Central memory CD8-positive, alpha-beta T cell (primary cell): ENCODE measurements around the gene IGFL3.

ENCODE experiments used
- ATAC-seq: fragments of 150-1000 bp; cut with Tn5 transposase; replicated peaks from 2 replicates; pipeline ENCODE4 v1.10.0; 2022; ENCODE audit warnings: mild to moderate bottlenecking, moderate FRiP score, moderate number of reproducible peaks; ENCODE audit not compliant: poor library complexity, severe bottlenecking; ENCODE audit errors: extremely low read depth
- DNase-seq, 2 donors: peaks; one replicate each; pipeline ENCODE4 v3.0.0; 2021; ENCODE audit warnings: low spot score in 2 of 2
- H3K27ac Mint-ChIP-seq: one replicate; pipeline ENCODE4 v1.8.0; 2022; ENCODE audit warnings: low read depth, mild to moderate bottlenecking, moderate library complexity, mixed read lengths
- H3K27me3 Mint-ChIP-seq: one replicate; pipeline ENCODE4 v1.8.0; 2022; ENCODE audit warnings: mixed read lengths
- H3K36me3 Mint-ChIP-seq: one replicate; pipeline ENCODE4 v1.8.0; 2022; ENCODE audit warnings: mild to moderate bottlenecking, moderate library complexity, mixed read lengths; ENCODE audit not compliant: insufficient read depth
- H3K4me1 Mint-ChIP-seq: one replicate; pipeline ENCODE4 v1.8.0; 2022; ENCODE audit warnings: mixed read lengths
- H3K4me3 Mint-ChIP-seq: one replicate; pipeline ENCODE4 v1.8.0; 2022; ENCODE audit warnings: mild to moderate bottlenecking, moderate library complexity, mixed read lengths
- H3K9me3 Mint-ChIP-seq: one replicate; pipeline ENCODE4 v1.8.0; 2022; ENCODE audit warnings: mixed read lengths

IGFL3 gene

DNA sequence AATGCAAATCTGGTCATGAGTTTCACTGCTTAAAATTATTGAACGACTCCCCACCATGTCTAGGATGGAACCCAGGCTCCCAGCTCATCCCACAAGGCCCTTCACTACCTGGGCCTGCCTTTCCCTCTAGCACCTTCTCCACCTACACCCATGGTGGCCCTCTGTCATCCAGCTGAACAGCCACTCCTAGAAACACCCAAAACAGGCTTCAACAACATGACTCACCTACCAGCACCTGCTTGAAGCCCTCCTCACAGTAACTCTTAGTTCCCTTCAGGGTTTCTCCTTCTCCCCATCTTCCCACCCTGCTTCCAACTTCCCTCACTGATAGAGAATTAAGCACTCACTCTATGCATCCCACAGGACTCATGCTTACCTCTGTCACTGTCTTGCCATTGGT is 16.9 kb upstream of the IGFL3 start:
- Mint-ChIP-seq H3K4me3 (no peak overlapping the region), H3K27ac (no peak overlapping the region), H3K36me3 (no peaks in the 10 kb centered on the region), H3K4me1 (no peaks in the 10 kb centered on the region), H3K27me3 (peaks cover 74% of the 10 kb centered on the region), H3K9me3 (no peaks in the 10 kb centered on the region)
- ATAC-seq = no peak
- no peak for DNase-seq

- no peak overlapping the region for H3K4me3 Mint-ChIP-seq
- DNase-seq = no peak
- no peak overlapping the region for H3K27ac Mint-ChIP-seq
- H3K4me1 Mint-ChIP-seq = no peaks in the 10 kb centered on the region
- no peaks in the 10 kb centered on the region for H3K9me3 Mint-ChIP-seq
- peaks cover 78% of the 10 kb centered on the region for H3K27me3 Mint-ChIP-seq
- no peak for ATAC-seq
- H3K36me3 Mint-ChIP-seq = no peaks in the 10 kb centered on the region
These were observed 13.5 kb upstream of the IGFL3 start for GRCh38 chr19:46137915-46138473.

DNA sequence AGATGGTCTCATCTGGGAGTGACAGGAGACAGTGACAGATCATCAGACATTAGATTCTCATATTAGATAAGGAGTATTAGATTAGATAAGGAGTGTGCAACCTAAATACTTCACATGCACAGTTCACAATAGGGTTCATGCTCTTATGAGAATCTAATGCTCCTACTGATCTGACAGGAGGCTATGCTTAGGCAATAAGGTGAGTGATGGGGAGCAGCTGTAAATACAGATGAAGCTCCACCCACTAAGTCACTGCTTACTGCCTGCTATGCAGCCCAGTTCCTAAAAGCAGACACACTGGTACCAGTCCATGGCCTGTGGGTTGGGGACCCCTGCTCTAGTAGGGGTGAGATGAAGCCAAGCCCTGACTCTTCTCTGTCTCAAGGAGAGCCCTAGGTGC is 10.0 kb upstream of the IGFL3 start:
- Mint-ChIP-seq H3K36me3 (no peaks in the 10 kb centered on the region), H3K9me3 (no peaks in the 10 kb centered on the region), H3K27me3 (peaks cover 93% of the 10 kb centered on the region), H3K27ac (no peak overlapping the region), H3K4me3 (no peak overlapping the region), H3K4me1 (no peaks in the 10 kb centered on the region)
- no peak for ATAC-seq
- DNase-seq = no peak

- peaks cover 93% of the 10 kb centered on the region for H3K27me3 Mint-ChIP-seq
- no peaks in the 10 kb centered on the region for H3K9me3 Mint-ChIP-seq
- no peak overlapping the region for H3K27ac Mint-ChIP-seq
- no peak for DNase-seq
- ATAC-seq = no peak
- no peaks in the 10 kb centered on the region for H3K4me1 Mint-ChIP-seq
- H3K36me3 Mint-ChIP-seq = no peaks in the 10 kb centered on the region
- no peak overlapping the region for H3K4me3 Mint-ChIP-seq
These were observed 9.3 kb upstream of the IGFL3 start for GRCh38 chr19:46133777-46134241.

DNA sequence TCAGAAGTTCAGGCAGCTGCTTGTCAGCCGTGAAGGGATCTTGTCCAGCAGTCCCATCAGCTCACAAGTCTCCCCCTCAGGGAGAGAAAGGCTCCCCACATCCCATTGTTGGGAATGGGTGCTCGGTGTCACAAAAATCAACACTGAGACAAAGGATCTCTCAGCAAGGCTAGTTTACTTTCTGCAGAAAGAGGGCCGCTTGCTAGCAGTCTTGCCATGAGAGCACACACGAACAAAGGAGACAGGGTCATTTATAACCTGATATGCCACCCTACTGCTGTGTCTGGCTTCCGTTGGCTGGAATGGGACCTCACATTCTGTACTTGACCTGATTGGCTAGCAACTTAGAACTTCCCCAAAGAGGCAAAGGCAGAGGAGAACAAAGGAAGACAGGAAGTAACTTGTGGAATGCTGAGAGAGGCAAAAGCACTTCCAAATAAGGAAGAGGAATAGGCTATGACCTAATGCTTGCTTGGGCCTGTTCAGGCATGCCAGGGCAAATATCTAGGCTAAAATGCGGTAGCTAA is 8.7 kb upstream of the IGFL3 start:
- Mint-ChIP-seq H3K4me3 (no peak overlapping the region), H3K27ac (no peak overlapping the region), H3K9me3 (no peaks in the 10 kb centered on the region), H3K27me3 (peaks cover 93% of the 10 kb centered on the region), H3K36me3 (no peaks in the 10 kb centered on the region), H3K4me1 (no peaks in the 10 kb centered on the region)
- no peak for ATAC-seq
- DNase-seq = no peak

- Mint-ChIP-seq H3K9me3 (no peaks in the 10 kb centered on the region), H3K4me3 (no peak overlapping the region), H3K4me1 (no peaks in the 10 kb centered on the region), H3K36me3 (no peaks in the 10 kb centered on the region), H3K27me3 (peaks cover 93% of the 10 kb centered on the region), H3K27ac (no peak overlapping the region)
- DNase-seq (no peak), ATAC-seq (no peak)
These were observed 8.1 kb upstream of the IGFL3 start for GRCh38 chr19:46132508-46133100.

DNA sequence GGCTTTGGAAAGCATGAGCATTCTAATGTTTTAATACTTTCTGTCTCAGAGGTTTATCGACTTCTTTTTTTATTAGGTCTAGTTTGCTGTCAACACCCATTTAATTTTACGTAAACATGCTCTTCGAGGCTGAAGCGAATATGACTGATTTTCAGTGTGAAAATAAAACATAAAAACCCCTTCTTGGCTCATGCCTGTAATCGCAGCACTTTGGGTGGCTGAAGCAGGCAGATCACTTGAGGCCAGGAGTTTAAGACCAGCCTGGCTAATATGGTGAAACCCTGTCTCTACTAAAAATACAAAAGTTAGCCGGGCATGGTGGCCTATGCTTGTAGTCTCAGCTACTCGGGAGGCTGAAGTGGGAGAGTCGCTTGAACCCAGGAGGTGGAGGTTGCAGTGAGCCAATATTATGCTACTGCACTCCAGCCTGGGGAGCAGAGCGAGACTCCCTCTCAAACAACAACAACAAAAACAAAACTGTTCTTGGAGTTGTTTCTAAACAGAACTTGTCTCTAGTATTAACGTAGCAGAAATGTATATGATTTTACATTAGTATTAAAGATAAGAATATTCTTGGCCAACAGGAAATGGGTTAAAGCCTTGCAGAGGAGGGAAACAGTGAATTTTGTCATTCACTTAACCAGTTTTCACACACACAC is 7.1 kb upstream of the IGFL3 start:
- ATAC-seq (no peak), DNase-seq (no peak)
- H3K27ac Mint-ChIP-seq = no peak overlapping the region
- no peaks in the 10 kb centered on the region for H3K4me1 Mint-ChIP-seq
- no peak overlapping the region for H3K4me3 Mint-ChIP-seq
- H3K9me3 Mint-ChIP-seq = no peaks in the 10 kb centered on the region
- H3K27me3 Mint-ChIP-seq = peaks cover 93% of the 10 kb centered on the region
- H3K36me3 Mint-ChIP-seq = no peaks in the 10 kb centered on the region

GRCh38 chr19:46126086-46126580 is 1.6 kb upstream of the IGFL3 start:
- ATAC-seq (no peak), DNase-seq (no peak)
- H3K27me3 Mint-ChIP-seq = peaks cover 86% of the 10 kb centered on the region
- no peaks in the 10 kb centered on the region for H3K36me3 Mint-ChIP-seq
- no peaks in the 10 kb centered on the region for H3K4me1 Mint-ChIP-seq
- H3K4me3 Mint-ChIP-seq = no peak overlapping the region
- H3K27ac Mint-ChIP-seq = no peak overlapping the region
- no peaks in the 10 kb centered on the region for H3K9me3 Mint-ChIP-seq

- no peaks in the 10 kb centered on the region for H3K36me3 Mint-ChIP-seq
- no peaks in the 10 kb centered on the region for H3K4me1 Mint-ChIP-seq
- DNase-seq (no peak), ATAC-seq (no peak)
- no peak overlapping the region for H3K27ac Mint-ChIP-seq
- H3K4me3 Mint-ChIP-seq = no peak overlapping the region
- no peaks in the 10 kb centered on the region for H3K9me3 Mint-ChIP-seq
- peaks cover 84% of the 10 kb centered on the region for H3K27me3 Mint-ChIP-seq
These were observed 959 bp upstream of the IGFL3 start for GRCh38 chr19:46125447-46125846.

GRCh38 chr19:46118136-46118535 is 6.4 kb downstream of the IGFL3 start:
- no peak overlapping the region for H3K27ac Mint-ChIP-seq
- peaks cover 2% of the 10 kb centered on the region for H3K36me3 Mint-ChIP-seq
- H3K4me1 Mint-ChIP-seq = no peaks in the 10 kb centered on the region
- H3K4me3 Mint-ChIP-seq = no peak overlapping the region
- H3K27me3 Mint-ChIP-seq = peaks cover 80% of the 10 kb centered on the region
- no peak for ATAC-seq
- no peaks in the 10 kb centered on the region for H3K9me3 Mint-ChIP-seq
- DNase-seq = no peak

DNA sequence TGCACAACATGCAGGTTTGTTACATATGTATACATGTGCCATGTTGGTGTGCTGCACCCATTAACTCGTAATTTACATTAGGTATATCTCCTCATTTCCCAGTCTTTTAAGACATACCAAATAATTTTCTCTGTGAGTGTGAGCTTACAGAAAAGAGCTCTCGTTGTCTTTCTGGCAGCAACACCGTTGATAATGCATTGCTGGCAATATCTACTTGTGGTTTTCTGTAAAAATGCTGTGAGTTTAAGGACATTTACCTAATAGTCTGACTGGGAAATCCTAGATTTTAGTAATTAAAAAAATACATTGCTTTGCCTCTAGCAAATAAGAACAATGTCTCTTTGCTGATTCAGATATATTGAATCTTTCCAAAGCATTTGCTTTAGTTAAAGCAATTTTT is 8.4 kb downstream of the IGFL3 start:
- Mint-ChIP-seq H3K4me1 (no peaks in the 10 kb centered on the region), H3K9me3 (no peaks in the 10 kb centered on the region), H3K36me3 (peaks cover 3% of the 10 kb centered on the region), H3K4me3 (no peak overlapping the region), H3K27me3 (peaks cover 79% of the 10 kb centered on the region), H3K27ac (no peak overlapping the region)
- DNase-seq = no peak
- no peak for ATAC-seq

DNA sequence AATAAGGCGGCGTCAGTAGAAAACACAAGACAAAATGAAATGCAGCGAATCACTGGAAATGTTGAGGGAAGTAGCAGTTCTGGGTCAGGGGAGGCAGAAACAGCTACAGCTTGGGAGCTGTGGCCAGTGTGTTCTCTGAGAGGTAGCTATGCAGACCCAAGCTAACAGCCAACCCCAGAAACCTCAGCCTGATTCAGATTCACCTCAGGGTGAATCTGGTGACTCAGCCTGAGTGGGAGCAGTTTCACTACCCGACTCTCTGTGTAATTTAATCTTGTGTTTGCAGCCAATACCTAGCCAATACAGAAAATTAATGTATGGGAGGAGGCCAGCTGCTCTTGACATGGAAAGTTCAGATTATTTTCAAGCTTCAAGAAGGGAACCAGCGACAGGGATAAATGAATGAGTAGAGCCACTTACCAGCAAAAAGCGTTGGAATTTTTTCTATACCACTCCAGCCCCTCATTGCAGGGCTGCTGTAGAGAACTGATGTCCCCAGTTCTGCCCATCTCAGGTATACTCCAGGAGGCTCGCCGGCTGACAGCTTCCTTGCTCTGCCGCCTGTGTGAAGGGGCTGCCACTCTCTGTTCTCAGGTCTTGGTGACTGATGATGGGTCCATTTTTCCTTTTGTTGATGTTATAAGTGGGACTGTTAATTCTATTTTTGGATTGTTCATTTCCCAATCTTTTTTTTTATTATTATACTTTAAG is 8.9 kb downstream of the IGFL3 start:
- Mint-ChIP-seq H3K27me3 (peaks cover 75% of the 10 kb centered on the region), H3K9me3 (no peaks in the 10 kb centered on the region), H3K4me1 (no peaks in the 10 kb centered on the region), H3K36me3 (peaks cover 3% of the 10 kb centered on the region), H3K4me3 (no peak overlapping the region), H3K27ac (no peak overlapping the region)
- ATAC-seq = no peak
- no peak for DNase-seq
